HG02588 (cell line): ENCODE data around the gene ARSA.
"Not testable (repeated sequence)": the region's sequence is repeated elsewhere in the genome, so short reads cannot be mapped to it uniquely, and the experiment has no call there.

Experiments
- ATAC-seq: cut with Tn5 transposase; IDR thresholded peaks from one replicate; pipeline ENCODE4 v1.9.1; 2021; ENCODE audit warnings: mild to moderate bottlenecking, moderate library complexity; ENCODE audit not compliant: unreplicated experiment

The ARSA gene

GRCh38 chr22:50624347-50625130 lies 3.4 kb downstream of the ARSA start:
- ATAC-seq = no peak

DNA sequence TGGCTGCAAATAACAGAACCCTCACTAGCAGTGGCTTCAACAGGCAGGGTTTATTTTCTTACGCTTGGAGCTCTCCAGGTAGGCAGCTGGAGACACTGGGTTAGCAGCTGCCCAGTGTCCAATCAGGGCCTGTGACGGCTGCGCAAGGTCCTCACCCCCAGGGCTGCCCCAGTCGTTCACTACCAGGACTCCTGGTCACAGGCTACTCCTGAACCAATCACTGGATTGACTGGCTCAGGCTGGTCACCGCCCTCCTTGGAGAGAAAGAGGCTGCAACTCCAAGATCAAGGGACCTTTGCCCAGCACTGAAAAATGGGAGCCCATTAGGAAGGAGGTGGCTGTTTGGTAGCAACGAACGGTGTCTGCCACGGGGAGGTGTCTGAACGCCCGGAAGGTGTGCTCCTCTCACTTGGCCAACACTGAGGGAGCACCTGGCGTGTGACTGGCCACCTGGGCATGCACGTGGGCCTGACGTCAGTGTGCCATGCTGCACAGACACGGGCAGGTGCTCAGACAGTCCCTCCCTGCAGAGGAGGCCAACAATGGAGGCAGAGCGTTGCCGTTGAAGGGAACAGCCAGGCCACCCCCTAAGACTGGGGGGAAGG lies 5.1 kb downstream of the ARSA start:
- ATAC-seq = no peak

GRCh38 chr22:50621948-50622722 lies 5.8 kb downstream of the ARSA start:
- ATAC-seq = no peak

- ATAC-seq = peak; percentile 24
Observed at GRCh38 chr22:50621356-50621880, 6.5 kb downstream of the ARSA start.

GRCh38 chr22:50620593-50621355 lies 7.2 kb downstream of the ARSA start:
- peak; percentile 48 for ATAC-seq

DNA sequence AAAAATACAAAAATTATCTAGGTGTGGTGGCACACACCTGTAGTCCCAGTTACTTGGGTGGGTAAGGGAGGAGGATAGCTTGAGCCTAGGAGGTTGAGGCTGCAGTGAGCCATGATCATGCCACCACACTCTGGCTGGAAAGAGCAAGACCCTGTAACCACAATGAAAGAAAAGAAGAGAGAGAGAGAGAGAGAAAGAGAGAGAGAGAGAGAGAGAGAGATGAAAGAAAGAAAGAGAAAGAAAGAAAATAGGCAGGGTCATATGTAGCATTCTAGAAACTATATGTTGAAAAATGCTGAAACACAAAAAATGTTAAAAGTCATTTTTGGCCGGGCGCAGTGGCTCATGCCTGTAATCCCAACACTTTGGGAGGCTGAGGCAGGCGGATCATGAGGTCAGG lies 13.7 kb downstream of the ARSA start:
- ATAC-seq = not testable (repeated sequence)

- no peak for ATAC-seq
Observed at GRCh38 chr22:50613291-50613981, 14.5 kb downstream of the ARSA start.

- ATAC-seq = no peak
Observed at GRCh38 chr22:50612528-50613221, 15.3 kb downstream of the ARSA start.

GRCh38 chr22:50612168-50612527 lies 15.8 kb downstream of the ARSA start:
- ATAC-seq = no peak

DNA sequence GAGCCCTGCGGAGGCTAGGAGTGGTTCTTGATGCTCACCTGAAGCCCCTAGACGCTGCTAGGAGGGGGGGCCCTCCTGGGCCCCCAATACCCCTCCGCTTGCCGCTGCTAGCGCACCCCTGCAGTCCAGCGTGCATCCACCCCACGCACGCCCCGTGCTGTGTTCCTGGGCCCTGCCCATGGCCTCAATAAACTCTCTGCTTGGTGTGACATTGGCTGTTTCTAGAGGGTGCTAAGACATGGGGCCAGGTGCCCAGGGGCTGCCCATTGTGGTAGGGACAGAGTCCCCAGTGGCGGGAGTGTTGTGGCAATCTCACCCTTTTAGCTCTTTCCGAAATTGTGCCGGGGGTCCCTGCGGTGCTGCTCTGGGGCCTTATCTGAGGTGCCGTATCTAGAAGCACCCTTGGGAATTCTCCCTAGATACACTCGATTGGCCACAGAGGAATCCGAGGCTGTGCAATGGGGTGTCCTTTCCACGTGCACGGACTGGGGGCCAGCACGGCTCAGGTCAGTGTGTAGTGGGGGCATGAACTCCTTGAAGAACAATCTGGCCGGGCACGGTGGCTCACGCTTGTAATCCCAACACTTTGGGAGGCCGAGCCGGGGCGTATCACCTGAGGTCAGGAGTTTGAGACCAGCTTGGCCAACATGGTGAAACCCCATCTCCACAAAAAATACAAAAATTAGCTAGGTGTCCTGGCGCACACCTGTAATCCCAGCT lies 16.5 kb downstream of the ARSA start:
- ATAC-seq = no peak

- ATAC-seq = no peak
Observed at GRCh38 chr22:50610581-50610980, 17.4 kb downstream of the ARSA start.

DNA sequence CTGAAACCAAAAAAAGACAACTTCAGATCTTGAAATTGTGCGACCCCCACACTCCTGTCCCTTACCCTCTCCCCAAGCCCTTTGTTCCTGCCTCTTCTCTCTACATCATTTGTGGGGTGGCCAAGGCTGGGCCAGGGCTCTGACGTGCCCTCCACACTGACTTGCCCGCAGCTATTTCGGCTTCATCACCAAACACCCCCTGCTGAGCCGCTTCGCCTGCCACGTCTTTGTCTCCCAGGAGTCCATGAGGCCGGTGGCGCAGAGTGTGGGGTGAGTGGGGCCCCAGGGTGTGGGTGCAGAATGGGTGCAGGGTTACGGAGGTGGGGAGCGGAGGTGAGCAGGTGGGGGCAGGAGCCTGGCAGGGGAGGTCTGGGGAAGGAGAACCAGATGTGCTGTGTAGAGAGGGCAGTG lies 17.9 kb downstream of the ARSA start:
- no peak for ATAC-seq

GRCh38 chr22:50609599-50609998 lies 18.4 kb downstream of the ARSA start:
- ATAC-seq = no peak

GRCh38 chr22:50608996-50609395 lies 19.0 kb downstream of the ARSA start:
- no peak for ATAC-seq

DNA sequence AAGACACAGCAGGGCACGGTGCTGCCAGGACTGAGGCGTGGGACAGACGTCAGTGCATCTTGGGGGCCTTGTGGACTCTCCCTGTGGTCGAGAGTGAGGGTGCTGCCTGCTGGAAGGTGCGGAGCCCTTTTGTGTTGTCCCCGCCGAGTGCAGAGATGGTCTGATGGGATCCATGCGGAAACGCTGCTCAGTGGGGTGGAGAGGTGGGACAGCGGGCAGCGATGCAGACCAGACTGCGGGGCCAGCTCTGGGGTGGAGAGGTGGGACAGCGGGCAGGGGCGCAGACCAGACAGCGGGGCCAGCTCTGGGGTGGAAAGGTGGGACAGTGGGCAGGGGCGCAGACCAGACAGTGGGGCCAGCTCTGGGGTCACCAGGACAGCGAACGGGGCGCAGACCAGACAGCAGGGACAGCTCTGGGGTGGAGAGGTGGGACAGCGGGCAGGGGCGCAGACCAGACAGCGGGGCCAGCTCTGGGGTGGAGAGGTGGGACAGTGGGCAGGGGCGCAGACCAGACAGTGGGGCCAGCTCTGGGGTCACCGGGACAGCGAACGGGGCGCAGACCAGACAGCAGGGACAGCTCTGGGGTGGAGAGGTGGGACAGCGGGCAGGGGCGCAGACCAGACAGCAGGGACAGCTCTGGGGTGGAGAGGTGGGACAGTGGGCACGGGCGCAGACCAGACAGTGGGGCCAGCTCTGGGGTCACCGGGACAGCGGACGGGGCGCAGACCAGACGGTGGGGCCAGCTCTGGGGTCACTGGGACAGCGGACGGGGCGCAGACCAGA lies 19.7 kb downstream of the ARSA start:
- not testable (repeated sequence) for ATAC-seq

GRCh38 chr22:50607659-50608020 lies 20.3 kb downstream of the ARSA start:
- ATAC-seq = no peak

GRCh38 chr22:50606946-50607658 lies 20.9 kb downstream of the ARSA start:
- no peak for ATAC-seq
